ENCODE data around the gene SETD2. TPM values are rescaled to one million over a fixed set of nuclear protein-coding genes. Genes with fewer than 3 reads are reported as not detected.
A peak's percentile ranks its signal among the peaks of the same experiment; 100 is the strongest.

SETD2 gene
- total RNA-seq, 2 donors from 2014 or later = 59.0 to 61.5 TPM

DNA sequence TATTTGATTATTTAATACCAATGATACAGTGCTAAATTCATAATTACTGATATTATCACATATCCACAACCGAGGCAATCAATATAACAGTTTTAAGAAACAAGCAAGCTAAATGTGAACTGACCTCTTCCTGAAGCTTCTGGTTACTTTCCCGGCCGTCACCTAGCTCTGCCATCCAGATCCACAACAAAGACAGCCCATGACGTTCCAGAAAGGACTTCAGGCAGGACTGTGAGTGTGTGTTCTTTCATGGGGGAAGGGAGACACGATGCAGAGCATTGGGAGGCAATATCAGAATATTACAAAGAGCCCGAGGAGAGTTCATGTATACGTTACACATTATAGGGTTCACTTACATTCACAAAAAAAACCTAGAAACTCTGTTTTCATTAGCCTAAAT lies 77.8 kb downstream of the SETD2 start:
- Histone ChIP-seq H3K27ac (ENCODE audit: low read depth, low read length) (no peak overlapping the region), H3K9me3 (ENCODE audit: control insufficient read depth, low read length) (no peaks in the 10 kb centered on the region), H3K36me3 (ENCODE audit: control insufficient read depth, insufficient read depth, low read length) (peaks cover 75% of the 10 kb centered on the region), H3K9ac (ENCODE audit: extremely low read depth, low read length, poor library complexity, severe bottlenecking) (no peak overlapping the region), H3K4me1 (ENCODE audit: control insufficient read depth, insufficient read depth, low read length) (no peaks in the 10 kb centered on the region), H3K27me3 (ENCODE audit: control insufficient read depth, insufficient read depth, low read length, poor library complexity, severe bottlenecking) (no peaks in the 10 kb centered on the region), H3K4me3 (ENCODE audit: low read length) (no peak overlapping the region)
- no peak for TF ChIP-seq CTCF (conservative IDR thresholded peaks at IDR 0.05)
- Mint-ChIP-seq H3K36me3 (ENCODE audit: low read depth) (peaks cover 53% of the 10 kb centered on the region), H3K27ac (peak overlapping the region; percentile 31), H3K27me3 (ENCODE audit: insufficient read depth) (no peaks in the 10 kb centered on the region), H3K4me1 (no peaks in the 10 kb centered on the region), H3K9me3 (no peaks in the 10 kb centered on the region), H3K4me3 (no peak overlapping the region)
- whole genome bisulfite sequencing, 2 experiments (ENCODE audit: insufficient coverage in 1 of 2, insufficient read length in 1 of 2) = 95 to 100% methylated on average over 1 to 7 of the region's 7 CpGs
- DNase-seq = no peak

DNA sequence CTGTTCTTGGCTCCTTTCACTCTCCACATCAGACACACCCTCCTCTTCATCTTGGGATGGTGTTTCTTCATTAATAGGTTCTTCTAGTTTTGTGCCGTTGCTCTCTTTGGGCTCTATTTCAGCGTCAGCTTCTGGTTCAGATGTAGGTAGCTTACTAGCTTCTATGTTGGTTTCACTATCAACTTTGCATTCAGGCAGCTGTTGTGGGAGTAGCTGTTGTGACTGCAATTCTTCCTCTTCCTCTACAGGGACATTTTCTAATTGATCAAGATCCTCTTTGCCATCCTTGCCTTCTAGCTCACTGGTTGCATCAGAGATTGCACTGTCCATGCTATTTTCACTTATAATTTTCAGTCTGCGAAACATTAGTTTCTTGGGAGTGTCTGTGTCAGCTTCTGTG lies 80.1 kb downstream of the SETD2 start:
- Mint-ChIP-seq H3K4me1 (no peaks in the 10 kb centered on the region), H3K27me3 (ENCODE audit: insufficient read depth) (no peaks in the 10 kb centered on the region), H3K4me3 (no peak overlapping the region), H3K27ac (no peak overlapping the region), H3K9me3 (no peaks in the 10 kb centered on the region), H3K36me3 (ENCODE audit: low read depth) (peaks cover 59% of the 10 kb centered on the region)
- H3K4me3 ChIP-seq (ENCODE audit: low read length) = no peak overlapping the region
- no peaks in the 10 kb centered on the region for H3K4me1 ChIP-seq (ENCODE audit: control insufficient read depth, insufficient read depth, low read length)
- H3K9ac ChIP-seq (ENCODE audit: extremely low read depth, low read length, poor library complexity, severe bottlenecking) = no peak overlapping the region
- no peak for DNase-seq
- peaks cover 92% of the 10 kb centered on the region for H3K36me3 ChIP-seq (ENCODE audit: control insufficient read depth, insufficient read depth, low read length)
- TF ChIP-seq CTCF (conservative IDR thresholded peaks at IDR 0.05) = no peak
- H3K27ac ChIP-seq (ENCODE audit: low read depth, low read length) = no peak overlapping the region
- WGBS, 2 experiments (ENCODE audit: insufficient coverage in 1 of 2, insufficient read length in 1 of 2) = 93% methylated on average over 3 of the region's 3 CpGs; no CpG with 5 or more reads in 1 of the 2 experiments
- no peaks in the 10 kb centered on the region for H3K27me3 ChIP-seq (ENCODE audit: control insufficient read depth, insufficient read depth, low read length, poor library complexity, severe bottlenecking)
- H3K9me3 ChIP-seq (ENCODE audit: control insufficient read depth, low read length) = no peaks in the 10 kb centered on the region

- H3K36me3 ChIP-seq (ENCODE audit: control insufficient read depth, insufficient read depth, low read length) = peaks cover 93% of the 10 kb centered on the region
- Mint-ChIP-seq H3K9me3 (no peaks in the 10 kb centered on the region), H3K36me3 (ENCODE audit: low read depth) (peaks cover 61% of the 10 kb centered on the region), H3K27ac (no peak overlapping the region), H3K27me3 (ENCODE audit: insufficient read depth) (no peaks in the 10 kb centered on the region), H3K4me3 (no peak overlapping the region), H3K4me1 (no peaks in the 10 kb centered on the region)
- no peak overlapping the region for H3K4me3 ChIP-seq (ENCODE audit: low read length)
- no peak overlapping the region for H3K9ac ChIP-seq (ENCODE audit: extremely low read depth, low read length, poor library complexity, severe bottlenecking)
- no peaks in the 10 kb centered on the region for H3K27me3 ChIP-seq (ENCODE audit: control insufficient read depth, insufficient read depth, low read length, poor library complexity, severe bottlenecking)
- H3K9me3 ChIP-seq (ENCODE audit: control insufficient read depth, low read length) = no peaks in the 10 kb centered on the region
- H3K27ac ChIP-seq (ENCODE audit: low read depth, low read length) = no peak overlapping the region
- 90% methylated on average over 1 of the region's 1 CpG; no CpG with 5 or more reads in 1 of the 2 experiments for WGBS, 2 experiments (ENCODE audit: insufficient coverage in 1 of 2, insufficient read length in 1 of 2)
- no peaks in the 10 kb centered on the region for H3K4me1 ChIP-seq (ENCODE audit: control insufficient read depth, insufficient read depth, low read length)
- no peak for TF ChIP-seq CTCF (conservative IDR thresholded peaks at IDR 0.05)
- DNase-seq = no peak
Observed at GRCh38 chr3:47082519-47082918, 81.4 kb downstream of the SETD2 start.

Data from endodermal cell (in vitro differentiated cells).